IPS DF 19.7 (cell line): ENCODE data around the gene KLHL26.
"Not testable (repeated sequence)": the region's sequence is repeated elsewhere in the genome, so short reads cannot be mapped to it uniquely, and the experiment has no call there.

Experiments
- DNase-seq: peaks from one replicate; pipeline ENCODE4 v3.0.0-alpha.2; 2013; ENCODE audit warnings: low read depth, low spot score

KLHL26 gene

GRCh38 chr19:18665771-18666202 lies 29.0 kb downstream of the KLHL26 start:
- DNase-seq = no peak

DNA sequence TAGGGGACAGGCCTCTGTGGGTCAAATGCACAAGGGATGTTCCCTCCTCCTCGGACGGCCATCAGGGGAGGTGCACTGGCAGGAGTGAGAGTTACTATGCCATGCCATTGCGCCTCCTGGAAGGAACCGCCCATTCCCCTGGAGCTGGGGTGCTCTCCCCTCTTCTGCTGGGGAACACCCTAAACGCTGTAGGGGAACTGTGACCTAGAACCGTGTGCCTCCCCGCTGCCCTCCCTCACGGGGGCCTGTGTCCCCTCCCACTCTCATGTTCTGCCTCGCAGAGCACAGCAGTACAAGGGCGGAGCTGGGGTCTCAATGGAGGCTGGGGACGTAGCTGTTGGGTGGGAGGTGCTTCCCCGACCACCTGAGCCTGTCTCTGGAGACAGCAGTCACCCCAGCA lies 29.5 kb downstream of the KLHL26 start:
- no peak for DNase-seq

GRCh38 chr19:18666784-18667183 lies 30.0 kb downstream of the KLHL26 start:
- DNase-seq = no peak

GRCh38 chr19:18667531-18668251 lies 30.9 kb downstream of the KLHL26 start:
- no peak for DNase-seq

GRCh38 chr19:18668252-18668631 lies 31.4 kb downstream of the KLHL26 start:
- no peak for DNase-seq

DNA sequence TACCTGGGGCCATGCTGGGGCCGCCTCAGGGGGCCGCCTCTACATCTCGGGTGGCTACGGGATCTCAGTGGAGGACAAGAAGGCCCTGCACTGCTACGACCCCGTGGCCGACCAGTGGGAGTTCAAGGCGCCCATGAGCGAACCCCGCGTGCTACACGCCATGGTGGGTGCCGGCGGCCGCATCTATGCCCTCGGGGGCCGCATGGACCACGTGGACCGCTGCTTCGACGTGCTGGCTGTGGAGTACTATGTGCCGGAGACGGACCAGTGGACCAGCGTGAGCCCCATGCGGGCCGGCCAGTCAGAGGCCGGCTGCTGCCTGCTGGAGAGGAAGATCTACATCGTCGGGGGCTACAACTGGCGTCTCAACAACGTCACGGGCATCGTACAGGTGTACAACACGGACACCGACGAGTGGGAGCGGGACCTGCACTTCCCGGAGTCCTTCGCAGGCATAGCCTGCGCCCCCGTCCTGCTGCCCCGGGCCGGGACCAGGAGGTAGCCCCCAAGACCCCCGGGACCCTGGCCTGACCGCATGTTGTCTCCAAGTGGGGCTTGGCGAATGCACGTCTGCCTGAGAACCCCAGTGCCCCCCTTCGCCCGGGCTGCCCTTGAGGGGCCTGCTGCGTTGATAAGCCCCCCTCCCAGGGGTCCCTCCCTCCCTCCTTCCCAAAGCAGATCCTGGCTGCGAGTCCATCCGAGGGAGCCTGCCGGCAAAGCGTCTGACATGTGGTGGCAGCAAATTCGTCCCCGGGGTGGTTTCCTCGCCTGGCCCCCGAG lies 32.1 kb downstream of the KLHL26 start:
- DNase-seq = no peak

- DNase-seq = no peak
Measured at GRCh38 chr19:18669524-18669817, 32.6 kb downstream of the KLHL26 start.

GRCh38 chr19:18669883-18670282 lies 33.1 kb downstream of the KLHL26 start:
- DNase-seq = no peak

DNA sequence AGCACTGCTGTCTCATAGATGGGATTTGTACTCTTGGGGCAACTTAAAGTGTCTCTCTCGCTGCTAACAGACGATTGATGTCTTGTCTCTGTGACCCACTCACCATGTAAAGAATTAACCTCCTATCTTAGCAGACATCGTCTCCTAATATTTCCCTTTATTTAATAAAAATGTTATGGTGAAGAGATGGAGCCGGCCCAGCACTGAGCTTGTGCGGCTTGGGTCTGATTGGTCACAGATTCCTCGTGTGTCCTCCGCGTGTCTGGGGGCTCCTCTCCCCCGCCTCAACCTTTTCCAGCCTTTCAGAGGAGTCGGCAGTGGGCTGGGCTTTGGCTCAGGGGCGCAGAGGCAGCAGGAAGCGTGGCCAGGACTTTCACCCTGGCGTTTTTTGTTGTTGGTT lies 33.5 kb downstream of the KLHL26 start:
- DNase-seq = no peak

DNA sequence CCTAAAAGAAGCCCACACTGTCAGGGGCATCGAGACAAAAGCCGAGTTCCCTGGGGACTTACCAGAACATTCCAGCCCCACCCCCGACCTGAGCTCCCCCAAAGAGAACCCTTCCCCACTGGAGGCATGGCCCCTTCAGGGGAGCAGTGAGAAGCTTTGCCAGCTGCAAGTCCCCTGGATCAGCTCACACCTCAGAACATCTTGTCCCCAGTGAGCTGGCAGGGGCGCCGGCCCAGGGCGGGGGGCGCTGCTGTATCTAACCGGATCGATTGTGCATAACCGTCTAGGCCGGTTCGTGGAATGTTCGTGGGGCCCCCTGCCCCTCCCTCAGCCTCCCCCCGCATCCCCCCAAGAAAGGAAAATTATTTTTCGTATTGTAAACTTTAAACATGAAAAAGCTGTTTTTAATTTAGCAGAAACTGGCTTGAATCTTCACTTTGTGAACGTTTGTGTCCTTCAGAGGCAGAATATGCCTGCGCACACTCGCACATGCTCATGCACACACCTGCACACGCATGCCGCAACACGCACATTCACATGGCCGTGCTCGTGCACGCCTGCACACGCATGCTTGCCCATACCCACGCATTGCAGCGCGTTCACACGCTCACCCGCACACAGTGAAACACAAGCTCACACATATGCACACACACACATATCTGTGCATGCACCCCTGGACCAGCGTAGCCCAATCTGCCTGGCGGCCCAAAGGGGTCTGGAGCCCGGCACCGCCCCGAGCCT lies 34.6 kb downstream of the KLHL26 start:
- DNase-seq = no peak

- no peak for DNase-seq
Measured at GRCh38 chr19:18672044-18672451, 35.2 kb downstream of the KLHL26 start.

GRCh38 chr19:18672606-18673337 lies 35.9 kb downstream of the KLHL26 start:
- no peak for DNase-seq

GRCh38 chr19:18674616-18675015 lies 37.8 kb downstream of the KLHL26 start:
- no peak for DNase-seq

DNA sequence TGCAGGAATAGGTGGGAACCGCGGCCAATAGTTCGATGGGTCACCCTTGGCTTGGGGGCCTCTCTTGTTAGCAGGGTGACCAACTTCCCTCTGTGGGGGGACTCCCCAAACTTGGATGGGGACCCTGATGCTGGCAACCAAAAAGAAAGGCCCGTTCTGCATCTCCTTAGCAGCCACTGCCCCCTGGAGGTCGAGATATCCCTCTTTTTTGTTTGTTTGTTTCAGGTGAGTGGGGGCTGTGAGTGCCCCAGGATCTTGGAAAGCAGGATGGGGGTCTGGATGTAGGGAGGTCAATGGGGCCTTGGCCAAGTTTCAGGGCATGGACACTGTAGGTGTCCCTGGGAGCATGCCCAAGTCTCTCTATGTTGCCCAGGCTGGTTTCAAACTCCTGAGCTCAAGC lies 39.0 kb downstream of the KLHL26 start:
- DNase-seq = peak; percentile 20

GRCh38 chr19:18676692-18677091 lies 39.9 kb downstream of the KLHL26 start:
- no peak for DNase-seq

DNA sequence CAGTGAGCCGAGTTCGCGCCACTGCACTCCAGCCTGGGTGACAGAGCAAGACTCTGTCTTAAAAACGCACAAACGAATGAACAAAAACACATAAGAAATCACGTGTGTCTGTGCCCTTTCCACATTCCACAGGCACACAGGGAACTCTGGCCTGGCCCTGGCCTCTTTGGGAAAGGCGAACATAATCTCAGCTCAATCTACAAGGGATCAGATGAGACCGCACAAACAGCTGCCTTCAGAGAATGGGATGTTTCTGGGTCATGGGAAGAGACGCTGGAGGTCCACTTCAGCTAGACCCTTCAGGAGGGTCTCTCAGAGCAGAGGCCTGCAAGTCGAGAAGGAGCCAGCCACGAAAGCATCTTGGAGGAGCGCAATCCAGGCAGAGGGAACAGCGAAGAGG lies 40.3 kb downstream of the KLHL26 start:
- DNase-seq = no peak

DNA sequence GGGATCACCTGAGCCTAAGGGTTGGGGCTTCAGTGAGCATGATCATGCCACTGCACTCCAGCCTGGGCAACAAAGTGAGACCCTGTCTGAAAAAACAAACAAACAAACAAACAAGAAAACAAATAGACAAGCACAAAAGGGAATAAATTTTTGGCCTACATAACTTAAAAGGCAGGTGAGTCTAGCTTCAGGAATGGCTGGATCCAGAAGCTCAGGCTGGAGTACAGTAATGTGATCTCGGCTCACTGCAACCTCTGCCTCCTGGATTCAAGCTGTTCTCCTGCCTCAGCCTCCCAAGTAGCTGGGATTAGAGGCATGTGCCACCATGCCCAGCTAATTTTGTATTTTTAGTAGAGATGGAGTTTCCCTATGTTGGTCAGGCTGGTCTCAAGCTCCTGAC lies 43.3 kb downstream of the KLHL26 start:
- not testable (repeated sequence) for DNase-seq

DNA sequence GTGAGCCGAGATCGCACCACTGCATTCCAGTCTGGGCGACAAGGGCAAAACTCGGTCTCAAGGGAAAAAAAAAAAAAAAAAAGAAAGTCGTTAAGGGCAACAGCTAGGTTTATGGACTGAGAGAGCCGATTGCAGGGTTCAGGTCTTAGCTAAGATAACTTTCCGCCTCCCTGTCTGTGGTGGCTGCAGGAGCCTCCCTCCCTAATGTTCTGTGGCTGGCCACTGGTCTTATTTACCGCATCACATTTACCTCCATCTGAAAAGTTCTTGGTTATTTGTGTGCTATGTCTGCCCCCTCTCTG lies 45.9 kb downstream of the KLHL26 start:
- DNase-seq = no peak

DNA sequence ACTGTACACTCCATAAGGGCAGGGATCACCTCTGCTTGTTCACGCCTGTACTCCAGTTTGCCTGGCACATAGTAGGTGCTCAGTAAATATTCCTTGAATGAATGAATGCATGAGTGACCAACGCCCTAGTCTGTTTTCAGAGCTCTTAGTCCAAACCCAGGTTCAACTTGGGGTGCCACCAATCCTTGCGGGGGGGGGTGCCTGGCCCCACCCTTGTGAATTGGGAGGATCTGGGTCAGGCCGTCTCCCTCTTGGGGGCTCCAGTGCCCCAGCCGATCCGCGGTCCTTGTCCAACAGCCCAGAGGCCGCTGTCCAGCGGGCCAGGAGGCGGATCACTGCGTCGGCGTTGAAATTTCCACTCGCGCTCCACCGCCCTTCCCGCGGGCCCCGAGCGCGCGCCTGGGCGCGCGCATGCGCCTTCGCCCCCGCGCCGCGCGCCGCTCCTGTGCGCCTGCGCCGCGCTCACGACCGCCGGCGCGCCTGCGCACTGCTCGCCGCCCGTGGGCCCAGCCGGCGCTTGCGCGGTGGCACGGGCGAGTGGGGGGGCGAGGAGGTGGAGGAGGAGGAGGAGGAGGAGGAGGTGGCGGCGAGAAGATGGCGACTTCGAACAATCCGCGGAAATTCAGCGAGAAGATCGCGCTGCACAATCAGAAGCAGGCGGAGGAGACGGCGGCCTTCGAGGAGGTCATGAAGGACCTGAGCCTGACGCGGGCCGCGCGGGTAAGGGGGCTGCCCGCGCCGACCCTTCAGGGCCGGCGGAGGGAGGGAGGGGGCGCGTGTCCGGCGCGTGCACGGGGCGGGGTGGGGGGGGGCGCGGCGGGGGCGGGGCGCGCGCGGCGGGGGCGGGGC lies 46.5 kb downstream of the KLHL26 start, which contains the start of gene CRTC1:
TSS of gene CRTC1 (plus strand) at position 572 of the 849 bp plus-strand sequence. CDS start at position 595, 23 bp downstream.
- DNase-seq = peak; percentile 17

DNA sequence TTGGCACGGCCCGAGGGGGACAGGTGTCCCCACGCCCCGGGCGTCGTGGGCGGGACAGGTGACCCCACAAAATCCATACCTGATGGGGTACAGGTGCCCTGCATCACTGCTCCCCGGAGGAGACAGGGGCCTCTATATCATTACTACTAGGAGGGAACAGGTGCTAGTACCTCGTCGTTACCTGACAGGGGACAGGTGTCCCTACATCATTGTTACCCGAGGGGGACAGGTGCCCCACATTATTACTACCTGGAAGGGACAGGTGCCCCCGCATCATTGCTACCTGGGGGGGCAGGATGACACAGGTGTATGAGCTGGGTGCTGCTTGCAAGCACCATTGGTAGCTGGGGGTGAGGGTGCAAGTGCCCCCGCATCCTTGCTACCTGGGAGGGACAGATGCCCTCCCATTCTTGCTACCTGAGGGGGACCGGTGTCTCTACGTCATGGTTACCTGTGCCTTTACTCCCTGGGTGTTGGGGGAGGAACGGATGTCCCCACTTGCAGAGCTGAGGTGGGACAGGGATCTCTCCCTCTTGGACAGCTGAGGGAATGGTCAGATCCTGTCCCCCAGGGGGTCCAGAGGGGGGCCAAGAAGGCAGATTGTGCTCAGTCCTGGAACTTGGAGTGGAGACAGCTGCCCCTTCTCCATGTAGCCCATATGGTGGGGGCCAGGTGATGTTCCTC lies 47.3 kb downstream of the KLHL26 start:
- DNase-seq = no peak

DNA sequence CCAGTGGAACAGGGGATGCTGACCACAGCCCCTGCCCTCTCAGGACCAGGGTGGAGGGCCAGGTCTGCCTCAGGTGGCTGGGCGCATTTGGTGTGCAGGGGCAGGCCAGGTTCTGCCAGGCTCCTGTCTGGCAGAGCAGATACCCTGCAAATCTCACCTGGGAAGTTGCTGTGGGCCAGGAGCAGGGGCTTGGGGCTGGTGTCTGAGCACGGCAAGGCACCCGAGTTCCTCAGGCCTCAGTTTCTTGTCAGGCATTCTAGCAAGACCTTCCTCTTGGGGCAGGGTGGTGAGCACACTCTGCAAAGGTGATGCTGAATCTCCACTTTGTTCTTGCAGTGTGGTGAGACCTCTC lies 47.8 kb downstream of the KLHL26 start:
- no peak for DNase-seq
